H1 (cell line): ENCODE results near the gene CHMP6. TPM values are rescaled to one million over a fixed set of nuclear protein-coding genes. Genes with fewer than 3 reads are reported as not detected.

ENCODE experiments used
- HDAC6 ChIP-seq: IDR thresholded peaks from one replicate; pipeline ENCODE4 v1.7.1; 2012; ENCODE audit warnings: low read depth, mild to moderate bottlenecking, inconsistent platforms, low read length, moderate library complexity
- KDM5A ChIP-seq: fragments of 200-600 bp; IDR thresholded peaks from 2 replicates; pipeline ENCODE4 v1.7.1; 2012; ENCODE audit warnings: mild to moderate bottlenecking, low read length, inconsistent platforms, mixed read lengths
- RNF2 ChIP-seq: fragments of 200-900, 300-1000 bp; sonication (generic); IDR thresholded peaks from 2 replicates; pipeline ENCODE4 v1.7.1; 2016; ENCODE audit warnings: borderline replicate concordance, low read depth, mild to moderate bottlenecking, antibody characterized with exemption, low read length; ENCODE audit not compliant: poor library complexity, severe bottlenecking; ENCODE audit errors: missing control alignments
- SIRT6 ChIP-seq: IDR thresholded peaks from one replicate; pipeline ENCODE4 v1.7.1; 2012; ENCODE audit warnings: low read length, inconsistent platforms
- SRF ChIP-seq: IDR thresholded peaks from 2 replicates; pipeline ENCODE4 v1.6.1; 2011; ENCODE audit warnings: mild to moderate bottlenecking, low read depth, low read length, moderate library complexity
- SUZ12 ChIP-seq: fragments of 200-600 bp; sonication (generic); IDR thresholded peaks from 2 replicates; pipeline ENCODE4 v1.6.1; 2012; ENCODE audit warnings: mild to moderate bottlenecking, inconsistent platforms, low read length, moderate library complexity, mixed read lengths
- polyA plus RNA-seq, 7 experiments: library from polyadenylated mRNA; depleted of rRNA in 3 of 7; stranded (reverse) in 5 of 7; unstranded in 2 of 7; fragments of >200 nt in 5 of 7; fragments of 200-250 nt in 2 of 7; gene quantifications; 1 replicate in 5 of 7; 2 replicates in 1 of 7; 4 replicates in 1 of 7; pipeline versions ENCODE4 v1.2.1 to v1.2.3, GENCODE V29; 2011 to 2013; ENCODE audit warnings: missing spikeins in 2 of 7, mixed read lengths in 2 of 7
- total RNA-seq: library from RNA; stranded (reverse); fragmentation: NEBNext Ultra II Directional; extraction: Animal tissue kit (Norgen Biotek cat#: 25700); gene quantifications from 2 replicates; pipeline ENCODE4 v1.2.1, GENCODE V29; 2021
- TF ChIP-seq, protein P1 (sequence below): IDR thresholded peaks from 2 replicates; pipeline ENCODE4 v1.6.1; 2012; ENCODE audit warnings: inconsistent platforms

The CHMP6 gene
- total and polyA plus RNA-seq, 2 of the 8 experiments (the other 6 are each of a cell fraction or from before 2014, with no cell fraction given), result 15.7 to 24.3 TPM

DNA sequence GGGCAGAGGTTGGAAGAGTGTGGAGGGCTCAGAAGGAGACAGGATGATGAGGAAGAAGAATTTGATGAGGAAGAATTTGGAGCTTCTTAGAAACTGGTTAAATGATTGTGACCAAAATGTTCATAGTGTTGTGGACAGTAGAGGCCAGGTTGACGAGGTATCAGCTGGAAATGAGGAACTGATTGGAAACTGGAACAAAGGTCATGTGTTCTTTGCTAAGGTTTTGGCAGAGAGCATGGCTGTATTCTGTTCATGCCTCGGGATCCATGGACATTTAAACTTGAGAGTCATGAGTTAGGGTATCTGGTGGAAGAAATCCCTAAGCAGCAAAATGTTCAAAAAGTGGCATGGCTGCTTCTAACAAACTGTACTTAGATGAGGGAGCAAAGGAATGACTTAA lies 19.3 kb downstream of the CHMP6 start (continued):
- no peak for TF ChIP-seq KDM5A
- no peak for TF ChIP-seq SRF
- TF ChIP-seq, protein P1, sequence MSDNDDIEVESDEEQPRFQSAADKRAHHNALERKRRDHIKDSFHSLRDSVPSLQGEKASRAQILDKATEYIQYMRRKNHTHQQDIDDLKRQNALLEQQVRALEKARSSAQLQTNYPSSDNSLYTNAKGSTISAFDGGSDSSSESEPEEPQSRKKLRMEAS, result no peak
- TF ChIP-seq SUZ12, result no peak
- TF ChIP-seq HDAC6, result no peak
- TF ChIP-seq SIRT6, result no peak
- no peak for TF ChIP-seq RNF2
